Left renal cortex interstitium (tissue), 4 donors: ENCODE results near the gene MAML3. TPM values are rescaled to one million over a fixed set of nuclear protein-coding genes. Genes with fewer than 3 reads are reported as not detected.
A peak's percentile ranks its signal among the peaks of the same experiment; 100 is the strongest.

ENCODE experiments used
- DNase-seq, 4 donors: peaks; one replicate each; pipeline ENCODE4 v3.0.0-alpha.2; 2013; ENCODE audit warnings: low read depth in 4 of 4, low spot score in 2 of 4, missing footprints in 1 of 4
- polyA plus RNA-seq, 4 donors: library from polyadenylated mRNA; unstranded; fragments of 120-200 nt; gene quantifications; one replicate each; pipeline ENCODE4 v1.2.1, GENCODE V29; 2013; ENCODE audit not compliant: insufficient read length in 4 of 4

MAML3 gene
- polyA plus RNA-seq, 4 donors, result 14.8 to 22.5 (median 17.4) TPM

DNA sequence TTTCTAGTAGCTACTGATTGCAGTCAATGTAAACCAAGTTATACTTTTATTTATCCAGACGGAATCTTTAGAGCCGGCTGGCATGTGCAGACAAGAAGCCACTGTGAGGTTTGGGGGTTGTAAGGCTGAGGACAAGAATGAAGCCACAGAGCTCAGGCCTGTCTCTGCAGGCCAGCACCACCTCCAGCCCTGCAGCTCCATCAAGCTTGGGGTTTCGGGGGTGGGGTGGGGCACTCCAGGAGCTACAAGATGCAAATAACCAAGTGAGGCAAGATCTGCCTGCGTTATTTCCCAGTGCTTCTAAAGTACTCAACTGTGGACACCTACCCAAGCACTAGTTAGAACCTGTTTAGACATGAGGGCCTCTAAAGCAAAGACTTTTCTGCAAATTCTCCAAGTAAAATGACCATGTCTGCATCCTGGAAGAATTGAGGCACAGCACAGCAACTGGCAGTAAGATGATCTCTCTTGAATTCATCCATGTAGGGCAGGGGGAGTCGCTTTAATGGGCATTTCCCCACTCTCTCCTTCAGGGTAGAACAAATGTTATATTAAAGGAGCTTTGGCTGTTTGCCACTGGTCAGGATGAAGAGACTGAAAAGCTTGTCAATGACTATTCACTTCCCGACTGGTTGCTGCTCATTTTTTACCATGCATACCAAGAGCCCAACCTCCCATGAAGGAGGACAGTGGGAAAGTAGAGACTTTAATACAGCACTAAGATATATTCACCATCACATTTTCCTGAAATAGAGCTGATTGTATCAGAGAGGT is 265.8 kb downstream of the MAML3 start:
- DNase-seq, result no peak

DNA sequence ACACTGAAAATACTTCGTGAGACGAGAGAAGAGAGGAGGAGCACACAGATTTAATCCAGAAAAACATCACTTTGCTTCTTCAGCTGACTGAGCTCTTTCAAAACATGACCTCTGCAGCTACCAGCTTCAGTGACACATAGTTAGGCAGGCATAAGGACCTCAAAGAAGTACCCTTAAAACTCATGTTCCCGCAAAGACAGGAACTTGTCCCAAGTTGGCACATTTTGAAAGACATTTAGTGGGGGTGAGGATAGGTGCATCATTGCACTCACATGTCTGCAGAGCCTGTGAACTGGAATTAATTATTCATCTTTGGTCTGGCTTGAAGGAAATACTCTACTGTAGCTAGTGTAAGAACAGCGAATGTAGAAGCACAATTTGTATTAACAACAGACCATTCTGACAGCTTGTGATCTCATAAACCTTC is 266.6 kb downstream of the MAML3 start:
- DNase-seq, result no peak

GRCh38 chr4:139886798-139887197 is 267.2 kb downstream of the MAML3 start:
- no peak for DNase-seq

GRCh38 chr4:139884438-139884837 is 269.5 kb downstream of the MAML3 start:
- no peak for DNase-seq

- no peak for DNase-seq
Observed at GRCh38 chr4:139880841-139881240, 273.1 kb downstream of the MAML3 start.

- no peak for DNase-seq
Observed at GRCh38 chr4:139878050-139878449, 275.9 kb downstream of the MAML3 start.

GRCh38 chr4:139876337-139876941 is 277.5 kb downstream of the MAML3 start:
- no peak for DNase-seq

DNA sequence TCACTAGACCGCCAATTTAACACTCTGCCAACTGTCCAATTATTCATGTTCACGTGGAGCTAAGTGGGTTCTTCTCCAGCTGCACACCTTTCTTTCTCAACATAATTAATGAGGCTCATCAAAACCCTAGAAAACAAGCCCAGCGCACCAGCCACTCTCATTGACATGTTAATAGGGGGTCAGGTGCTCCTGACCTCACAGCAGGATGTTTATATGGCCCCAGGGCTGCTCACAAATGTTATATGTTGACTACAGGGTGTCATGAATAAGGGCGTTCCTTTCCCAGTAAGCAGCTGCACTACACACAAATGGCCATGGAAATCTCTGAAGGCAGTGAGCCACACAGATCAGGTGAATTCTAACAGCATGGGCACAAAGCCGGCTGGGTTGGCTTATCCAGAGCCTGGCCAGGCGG is 278.6 kb downstream of the MAML3 start:
- DNase-seq, result peak in 3 of 4 donors; percentile 54 to 63 (median 57)

DNA sequence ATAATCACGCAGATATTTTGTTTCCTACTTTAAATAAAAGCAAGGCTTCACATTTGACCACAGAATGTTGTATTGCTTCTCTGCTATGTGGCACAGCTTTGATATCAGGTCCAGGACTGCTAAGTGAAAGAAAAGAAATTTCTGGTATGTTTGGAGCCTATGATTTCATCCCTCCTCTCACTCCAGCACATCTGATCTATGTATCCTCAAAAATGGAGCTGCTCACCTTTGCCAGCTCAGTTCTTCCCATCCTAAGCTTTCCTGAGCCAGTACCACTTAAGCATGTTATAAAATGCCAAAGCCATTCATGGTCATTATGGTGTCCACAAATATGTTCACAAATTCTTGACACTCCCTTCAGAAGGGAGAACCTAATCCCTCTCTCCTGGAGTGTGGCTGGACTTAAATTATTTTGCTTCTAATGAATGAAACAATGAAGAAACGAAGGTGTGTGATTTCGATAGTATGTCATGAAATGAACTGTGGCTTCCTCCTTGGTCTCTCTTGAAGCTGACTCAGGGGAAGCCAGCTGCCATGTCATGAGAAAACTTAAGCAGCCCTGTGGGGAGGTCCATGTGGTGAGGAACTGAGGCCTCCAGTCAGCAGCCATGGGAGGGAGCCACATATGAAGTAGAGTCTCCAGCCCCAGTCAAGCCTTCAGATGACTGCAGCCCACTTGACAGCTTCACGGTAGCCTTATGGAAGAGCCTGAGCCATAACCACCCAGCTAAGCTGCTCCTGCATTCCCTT is 280.7 kb downstream of the MAML3 start:
- no peak for DNase-seq

- DNase-seq, result no peak
Observed at GRCh38 chr4:139872274-139872673, 281.7 kb downstream of the MAML3 start.

GRCh38 chr4:139869810-139870209 is 284.2 kb downstream of the MAML3 start:
- no peak for DNase-seq

DNA sequence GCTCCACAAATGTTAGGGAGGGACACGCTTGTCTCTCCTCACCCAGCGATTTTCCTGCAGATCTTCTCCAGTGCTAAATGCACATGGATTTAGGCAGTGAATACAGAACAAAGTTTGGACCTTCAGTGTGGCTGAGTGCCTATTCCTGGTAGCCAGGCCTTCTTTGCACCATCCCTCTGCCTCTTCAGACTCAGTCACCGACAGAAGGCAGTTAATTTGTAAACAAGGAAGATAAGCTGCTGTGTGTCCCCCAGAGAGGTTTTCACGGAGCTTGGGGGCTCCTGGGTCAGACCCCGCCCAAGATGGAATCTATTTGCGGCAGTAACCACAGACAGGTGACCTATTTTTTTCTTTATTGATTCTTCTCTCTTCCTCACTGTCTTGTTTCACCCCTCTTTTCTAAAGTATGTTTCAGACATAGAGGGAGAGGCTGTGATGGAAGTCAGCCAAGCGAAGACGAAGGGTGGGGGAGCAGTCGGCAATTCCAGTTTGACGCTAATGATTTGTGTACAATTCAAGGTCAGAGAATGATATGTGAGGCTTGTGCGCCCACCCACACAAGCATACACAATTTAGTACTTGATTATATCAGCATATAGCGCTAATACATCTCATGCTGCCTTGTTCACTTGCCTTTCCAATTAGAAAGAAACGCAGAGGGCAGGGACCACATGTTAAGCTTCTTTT is 287.6 kb downstream of the MAML3 start:
- DNase-seq, result no peak

DNA sequence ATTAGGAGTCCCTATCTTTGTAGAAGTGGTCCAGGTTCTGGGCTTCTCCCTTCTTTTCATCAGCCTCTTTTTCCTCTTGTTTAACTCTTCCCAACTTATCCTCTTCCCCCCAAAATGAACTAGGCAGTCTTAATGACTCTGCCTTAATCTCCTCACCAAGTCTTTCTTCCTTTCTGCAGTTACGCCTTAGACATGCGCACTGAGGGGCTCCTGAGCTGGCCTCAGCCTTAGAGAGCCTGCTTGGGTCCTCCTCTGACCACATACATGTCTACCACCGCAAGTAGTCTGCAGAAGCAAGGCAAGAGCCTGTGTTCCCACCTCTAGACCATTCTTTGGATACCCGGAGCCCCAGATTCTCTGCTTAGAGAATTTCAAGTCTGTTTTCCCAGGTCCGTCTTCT is 288.4 kb downstream of the MAML3 start:
- no peak for DNase-seq

GRCh38 chr4:139863531-139863930 is 290.5 kb downstream of the MAML3 start:
- DNase-seq, result no peak

DNA sequence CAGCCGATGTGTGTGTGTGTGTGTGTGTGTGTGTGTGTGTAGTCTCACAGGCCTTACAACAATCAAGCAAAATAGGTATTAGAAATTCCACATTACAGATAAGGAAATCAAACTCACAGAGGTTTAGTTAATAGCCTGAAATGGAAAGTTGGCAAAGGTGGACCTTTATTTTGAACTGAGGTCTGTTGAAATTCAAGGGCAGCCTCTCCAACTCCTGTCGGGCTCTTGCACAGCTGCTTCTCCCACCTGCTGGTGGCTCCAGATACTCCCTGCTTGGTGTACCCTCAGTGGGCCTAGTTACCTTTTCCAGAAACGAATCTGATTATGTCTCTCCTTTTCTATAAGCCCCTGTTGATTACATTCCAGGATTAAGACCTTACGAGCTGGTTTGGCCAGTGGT is 292.5 kb downstream of the MAML3 start:
- no peak for DNase-seq

DNA sequence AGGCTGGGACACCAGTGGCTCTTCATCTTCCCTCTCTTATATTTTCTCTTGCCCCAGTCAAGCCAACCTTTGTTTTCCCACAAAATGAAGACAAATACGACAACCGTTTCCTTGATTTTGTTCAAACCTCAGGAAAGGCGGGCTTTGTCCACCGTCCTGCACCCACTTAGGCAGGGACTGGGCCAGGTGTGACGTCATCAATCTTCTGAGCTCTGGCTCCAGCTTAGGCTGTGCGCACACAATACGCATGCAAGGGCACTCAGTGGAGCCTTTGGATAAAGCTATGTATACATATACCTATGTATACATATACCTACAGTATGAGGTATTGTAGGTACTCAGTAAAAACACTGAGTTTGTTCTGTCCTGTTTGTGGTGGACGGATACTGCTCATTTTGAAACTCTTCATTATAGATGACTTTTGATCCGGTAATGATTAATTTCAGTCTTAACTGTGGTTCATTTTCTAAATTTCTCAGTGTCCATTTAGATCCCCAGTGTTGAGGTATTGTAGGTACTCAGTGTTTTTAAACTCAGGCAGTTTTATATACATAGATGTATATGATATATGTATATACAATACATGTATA is 293.5 kb downstream of the MAML3 start:
- DNase-seq, result no peak

- DNase-seq, result no peak
Observed at GRCh38 chr4:139859876-139860275, 294.1 kb downstream of the MAML3 start.

GRCh38 chr4:139858436-139859205 is 295.4 kb downstream of the MAML3 start:
- no peak for DNase-seq

- no peak for DNase-seq
Observed at GRCh38 chr4:139857977-139858376, 296.0 kb downstream of the MAML3 start.

GRCh38 chr4:139857021-139857420 is 297.0 kb downstream of the MAML3 start:
- DNase-seq, result no peak
